HG02571 (cell line): ENCODE measurements around the gene PPARG.
"Not testable (repeated sequence)": the region's sequence is repeated elsewhere in the genome, so short reads cannot be mapped to it uniquely, and the experiment has no call there.

Experiments
- ATAC-seq: cut with Tn5 transposase; IDR thresholded peaks from one replicate; pipeline ENCODE4 v1.9.1; 2021; ENCODE audit warnings: mild to moderate bottlenecking, moderate library complexity; ENCODE audit not compliant: unreplicated experiment

Gene PPARG

DNA sequence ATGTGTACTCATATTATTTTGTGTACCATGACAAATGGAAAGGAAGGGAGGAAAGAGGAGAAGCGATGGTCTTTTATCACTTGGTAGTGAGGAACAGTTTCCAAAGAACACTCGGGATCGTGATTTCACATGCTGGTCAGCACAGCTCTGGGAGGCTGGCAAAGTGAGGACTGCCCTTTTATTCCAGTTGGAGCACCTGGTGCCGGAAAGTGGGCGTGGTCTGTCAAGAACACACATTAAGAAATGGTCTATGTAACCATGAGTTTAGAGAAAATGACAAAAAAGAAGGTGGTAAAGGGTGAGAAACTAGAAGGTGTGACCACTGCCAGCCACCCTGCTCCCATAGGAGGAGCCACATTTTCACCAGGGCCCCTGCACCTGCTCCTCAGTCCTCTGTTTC is 188.4 kb downstream of the PPARG start:
- ATAC-seq: no peak

- no peak for ATAC-seq
Measured at GRCh38 chr3:12478326-12478725, 189.5 kb downstream of the PPARG start.

- not testable (repeated sequence) for ATAC-seq
Measured at GRCh38 chr3:12479198-12479597, 190.3 kb downstream of the PPARG start.

GRCh38 chr3:12479919-12480427 is 191.1 kb downstream of the PPARG start:
- no peak for ATAC-seq

DNA sequence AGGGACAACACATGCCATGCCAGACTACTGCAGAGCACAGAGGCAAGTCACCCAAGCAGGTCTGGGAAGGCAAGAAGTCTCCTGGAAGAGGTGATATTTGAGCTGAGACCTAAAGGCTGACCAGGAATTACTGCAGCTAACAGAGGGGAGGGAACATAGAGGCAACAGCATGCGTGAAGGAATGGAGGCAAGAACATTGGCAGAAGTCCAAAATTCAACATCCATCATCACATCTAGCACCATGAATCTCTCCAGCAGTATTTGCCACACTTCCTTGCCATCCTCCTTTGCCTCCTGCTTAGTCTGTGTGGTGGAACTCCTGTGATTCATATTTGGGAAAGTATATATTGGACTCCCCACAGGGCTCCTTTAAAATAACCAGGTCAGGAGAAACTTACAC is 194.5 kb downstream of the PPARG start:
- no peak for ATAC-seq

GRCh38 chr3:12483872-12484197 is 195.0 kb downstream of the PPARG start:
- ATAC-seq: no peak
